Activated T-helper 2 cell treated with anti-CD3 and anti-CD28 coated beads, Interferon-gamma antibody, Interleukin-2, Interleukin-4, amounts not matched to agents 10 μg/mL and 5 μg/mL and 100 μg/mL, durations not matched to agents 14 hours and 24 hours and 36 hours (primary cell): ENCODE results near the gene USP48. TPM values are rescaled to one million over a fixed set of nuclear protein-coding genes. Genes with fewer than 3 reads are reported as not detected.
A peak's percentile ranks its signal among the peaks of the same experiment; 100 is the strongest.

Source experiments
- DNase-seq: peaks from one replicate; pipeline ENCODE4 v3.0.0; 2021; ENCODE audit warnings: low spot score
- H3K27ac Mint-ChIP-seq: one replicate; pipeline ENCODE4 v1.8.0; 2021; ENCODE audit warnings: mixed read lengths
- H3K27me3 Mint-ChIP-seq: one replicate; pipeline ENCODE4 v1.8.0; 2021; ENCODE audit warnings: low read depth, mixed read lengths
- H3K36me3 Mint-ChIP-seq: one replicate; pipeline ENCODE4 v1.8.0; 2021; ENCODE audit warnings: low read depth, mixed read lengths
- H3K4me1 Mint-ChIP-seq: one replicate; pipeline ENCODE4 v1.8.0; 2021; ENCODE audit warnings: low read depth, mixed read lengths
- H3K4me3 Mint-ChIP-seq: one replicate; pipeline ENCODE4 v1.8.0; 2021; ENCODE audit warnings: low read depth, mild to moderate bottlenecking, moderate library complexity, mixed read lengths
- H3K9me3 Mint-ChIP-seq: one replicate; pipeline ENCODE4 v1.8.0; 2021; ENCODE audit warnings: mixed read lengths
- intact Hi-C: fragments of 100-400 bp; cut with micrococcal nuclease; formaldehyde crosslinking; loops from one replicate; pipeline ENCODE4 v1.15.1; 2023
- total RNA-seq: library from RNA; stranded (reverse); gene quantifications from 2 replicates; pipeline ENCODE4 v1.2.3, GENCODE V29; 2022

The USP48 gene
- total RNA-seq, 1 donor from 2014 or later = 101 TPM

- no peaks in the 10 kb centered on the region for H3K27me3 Mint-ChIP-seq
- no peak overlapping the region for H3K4me3 Mint-ChIP-seq
- no peak for DNase-seq
- H3K4me1 Mint-ChIP-seq = peaks cover 3% of the 10 kb centered on the region
- H3K9me3 Mint-ChIP-seq = no peaks in the 10 kb centered on the region
- H3K27ac Mint-ChIP-seq = no peak overlapping the region
- H3K36me3 Mint-ChIP-seq = no peaks in the 10 kb centered on the region
- intact Hi-C loops = no loop called here
These were observed 40.4 kb upstream of the USP48 start for GRCh38 chr1:21823206-21823979.

DNA sequence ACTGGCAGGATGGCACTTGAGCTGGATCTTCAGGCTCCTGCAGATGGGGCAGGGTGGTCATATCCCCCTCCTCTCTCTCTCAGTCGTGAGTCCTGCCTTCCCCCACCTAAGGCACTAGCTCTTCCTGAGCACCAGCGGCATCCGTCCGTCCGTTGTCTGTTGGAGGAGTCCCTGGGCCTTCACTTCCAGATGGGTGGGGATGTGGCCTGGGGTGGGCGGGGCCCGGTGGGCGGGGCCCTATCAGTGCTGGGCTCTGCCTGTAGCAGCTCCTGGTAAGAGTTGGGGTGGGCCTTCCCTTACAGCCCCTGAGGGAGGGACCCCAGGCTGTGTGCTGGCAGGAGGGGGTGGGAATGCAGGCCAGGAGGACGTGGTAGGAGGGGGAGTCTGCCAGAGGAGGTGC is 39.4 kb upstream of the USP48 start:
- no peaks in the 10 kb centered on the region for H3K36me3 Mint-ChIP-seq
- no peak for DNase-seq
- no peaks in the 10 kb centered on the region for H3K27me3 Mint-ChIP-seq
- H3K4me3 Mint-ChIP-seq = no peak overlapping the region
- H3K9me3 Mint-ChIP-seq = no peaks in the 10 kb centered on the region
- intact Hi-C loops = no loop called here
- no peak overlapping the region for H3K27ac Mint-ChIP-seq
- peaks cover 3% of the 10 kb centered on the region for H3K4me1 Mint-ChIP-seq

DNA sequence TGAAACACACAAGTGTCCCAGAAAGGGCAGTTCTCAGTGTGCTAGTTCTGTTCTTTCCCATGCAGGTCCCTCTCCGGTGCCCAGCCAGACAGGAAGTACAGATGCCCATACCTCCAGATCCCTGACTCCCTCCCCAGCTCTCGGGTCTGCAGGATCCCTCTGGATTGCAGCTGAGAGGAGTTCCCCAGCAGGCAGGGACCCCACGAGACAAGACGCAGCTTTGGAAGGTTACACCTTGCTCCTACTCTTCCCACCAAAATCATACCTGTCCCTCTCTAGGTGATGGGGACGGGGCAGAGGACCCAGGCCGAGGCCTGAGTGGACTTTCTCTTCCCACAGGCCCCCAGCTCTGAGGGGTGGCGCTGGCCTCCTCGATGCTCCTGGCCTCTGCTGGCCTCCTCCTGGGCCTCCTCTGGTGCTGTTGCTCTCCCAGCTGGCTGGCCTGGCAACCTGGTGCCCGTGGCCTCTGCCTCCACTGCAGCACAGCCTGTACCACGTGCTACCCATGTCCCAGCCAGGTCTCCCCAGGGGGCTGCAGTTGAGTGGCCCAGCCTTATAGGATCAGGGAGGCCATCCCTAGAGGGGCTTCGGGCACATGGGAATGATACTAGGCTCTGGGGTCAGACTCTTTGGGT is 38.6 kb upstream of the USP48 start:
- no peaks in the 10 kb centered on the region for H3K9me3 Mint-ChIP-seq
- H3K4me3 Mint-ChIP-seq = no peak overlapping the region
- intact Hi-C loops = no loop called here
- peaks cover 3% of the 10 kb centered on the region for H3K4me1 Mint-ChIP-seq
- no peaks in the 10 kb centered on the region for H3K27me3 Mint-ChIP-seq
- no peaks in the 10 kb centered on the region for H3K36me3 Mint-ChIP-seq
- DNase-seq = no peak
- no peak overlapping the region for H3K27ac Mint-ChIP-seq

DNA sequence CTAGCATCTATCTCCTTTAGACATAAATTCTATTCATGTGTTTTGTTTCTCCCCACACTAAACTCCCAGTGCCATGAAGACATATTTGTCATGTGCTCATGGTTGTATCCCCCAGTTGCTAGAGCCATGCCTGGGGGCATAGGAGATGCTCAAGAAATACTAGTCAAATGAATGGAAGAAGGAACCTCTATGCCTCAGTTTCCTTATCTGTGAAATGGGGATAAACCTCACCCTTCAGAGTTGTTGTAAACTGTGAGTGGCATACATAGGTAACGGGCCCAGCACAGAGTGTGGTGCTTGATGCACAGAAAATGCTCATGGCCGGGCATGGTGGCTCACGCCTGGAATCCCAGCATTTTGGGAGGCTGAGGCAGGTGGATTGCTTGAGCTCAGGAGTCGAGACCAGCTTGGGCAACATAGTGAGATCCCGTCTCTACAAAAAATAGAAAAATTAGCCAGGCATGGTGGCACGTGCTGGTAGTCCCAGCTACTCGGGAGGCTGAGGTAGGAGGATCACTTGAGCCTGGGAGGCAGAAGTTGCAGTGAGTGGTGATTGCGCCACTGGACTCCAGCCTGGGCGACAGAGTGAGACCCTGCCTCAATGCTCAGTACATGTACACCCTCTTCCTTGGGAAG is 37.8 kb upstream of the USP48 start:
- no peaks in the 10 kb centered on the region for H3K9me3 Mint-ChIP-seq
- H3K4me1 Mint-ChIP-seq = peaks cover 3% of the 10 kb centered on the region
- DNase-seq = no peak
- H3K27ac Mint-ChIP-seq = no peak overlapping the region
- intact Hi-C loops = no loop called here
- H3K27me3 Mint-ChIP-seq = no peaks in the 10 kb centered on the region
- no peak overlapping the region for H3K4me3 Mint-ChIP-seq
- H3K36me3 Mint-ChIP-seq = no peaks in the 10 kb centered on the region

- no peak overlapping the region for H3K27ac Mint-ChIP-seq
- H3K27me3 Mint-ChIP-seq = peaks cover 3% of the 10 kb centered on the region
- no peak overlapping the region for H3K4me3 Mint-ChIP-seq
- H3K9me3 Mint-ChIP-seq = no peaks in the 10 kb centered on the region
- intact Hi-C loops = no loop called here
- DNase-seq = peak; percentile 30
- peaks cover 6% of the 10 kb centered on the region for H3K4me1 Mint-ChIP-seq
- no peaks in the 10 kb centered on the region for H3K36me3 Mint-ChIP-seq
These were observed 35.7 kb upstream of the USP48 start for GRCh38 chr1:21818656-21819055.

GRCh38 chr1:21816602-21817302 is 33.8 kb upstream of the USP48 start:
- Mint-ChIP-seq H3K9me3 (no peaks in the 10 kb centered on the region), H3K27ac (no peak overlapping the region), H3K27me3 (peaks cover 11% of the 10 kb centered on the region), H3K36me3 (no peaks in the 10 kb centered on the region), H3K4me1 (peaks cover 6% of the 10 kb centered on the region), H3K4me3 (no peak overlapping the region)
- DNase-seq = no peak
- intact Hi-C loops = no loop called here

DNA sequence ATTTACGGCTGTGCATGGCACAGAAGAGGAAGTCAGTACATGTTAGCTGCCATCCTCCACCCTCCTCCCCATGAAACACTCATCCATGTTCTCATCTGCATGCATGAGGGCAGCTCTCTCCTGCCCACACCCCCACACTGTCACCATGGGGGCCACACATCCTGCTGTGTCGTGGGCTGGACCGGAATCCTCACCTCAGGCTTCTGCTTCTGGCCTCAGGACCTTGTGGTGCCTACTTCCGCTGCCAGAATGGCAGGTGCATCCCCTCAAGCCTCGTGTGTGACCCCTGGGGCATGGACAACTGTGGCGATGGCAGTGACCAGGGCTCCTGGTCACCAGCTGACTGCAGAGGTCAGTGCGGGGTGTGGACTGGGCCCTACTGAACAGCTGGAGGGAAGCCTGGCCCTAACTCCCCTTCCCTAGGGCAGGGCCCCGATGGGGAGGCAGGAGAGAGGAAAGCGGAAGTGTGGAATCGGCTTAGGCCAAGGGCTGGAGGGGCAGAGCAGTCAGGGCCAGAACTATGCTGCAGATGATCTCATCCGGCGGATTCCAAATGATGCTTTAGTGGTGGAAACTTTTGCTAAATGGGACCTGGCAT is 32.9 kb upstream of the USP48 start:
- Mint-ChIP-seq H3K27ac (no peak overlapping the region), H3K4me1 (peaks cover 6% of the 10 kb centered on the region), H3K9me3 (no peaks in the 10 kb centered on the region), H3K27me3 (peaks cover 13% of the 10 kb centered on the region), H3K36me3 (no peaks in the 10 kb centered on the region), H3K4me3 (no peak overlapping the region)
- intact Hi-C loops = no loop called here
- DNase-seq = no peak

DNA sequence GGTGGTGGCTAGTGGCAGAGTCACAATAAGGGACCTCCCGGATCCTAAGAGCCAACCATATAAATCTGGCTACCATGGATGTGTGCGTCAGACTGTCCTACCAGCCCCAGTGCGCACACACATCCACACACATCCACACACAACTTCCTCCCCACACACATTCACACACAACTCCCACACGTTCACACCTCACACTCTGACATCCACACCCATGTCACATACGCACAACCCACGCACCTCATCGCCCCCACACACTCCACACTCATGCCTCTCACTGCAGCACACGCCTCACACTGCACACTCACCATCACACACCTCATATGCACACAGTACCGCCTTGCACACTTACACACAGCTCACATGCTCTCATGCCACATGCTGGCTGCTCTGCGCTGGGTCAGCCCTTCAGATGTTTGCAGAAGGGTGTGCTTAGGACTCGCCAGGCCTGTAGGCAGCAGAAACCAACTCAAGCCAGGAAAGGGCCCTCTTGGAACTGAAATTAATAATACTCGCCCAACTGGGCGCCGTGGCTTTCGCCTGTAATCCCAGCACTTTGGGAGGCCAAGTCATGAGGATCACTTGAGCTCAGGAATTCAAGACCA is 32.1 kb upstream of the USP48 start:
- H3K4me3 Mint-ChIP-seq = peak overlapping the region; percentile 40
- H3K4me1 Mint-ChIP-seq = peaks cover 6% of the 10 kb centered on the region
- no peak for DNase-seq
- intact Hi-C loops = no loop called here
- H3K36me3 Mint-ChIP-seq = no peaks in the 10 kb centered on the region
- H3K9me3 Mint-ChIP-seq = no peaks in the 10 kb centered on the region
- H3K27me3 Mint-ChIP-seq = peaks cover 13% of the 10 kb centered on the region
- H3K27ac Mint-ChIP-seq = no peak overlapping the region

GRCh38 chr1:21814241-21814918 is 31.4 kb upstream of the USP48 start:
- no peaks in the 10 kb centered on the region for H3K36me3 Mint-ChIP-seq
- intact Hi-C loops = no loop called here
- H3K27ac Mint-ChIP-seq = no peak overlapping the region
- H3K4me3 Mint-ChIP-seq = peak overlapping the region; percentile 40
- no peaks in the 10 kb centered on the region for H3K9me3 Mint-ChIP-seq
- peaks cover 13% of the 10 kb centered on the region for H3K27me3 Mint-ChIP-seq
- H3K4me1 Mint-ChIP-seq = peaks cover 6% of the 10 kb centered on the region
- peak; percentile 19 for DNase-seq

GRCh38 chr1:21813542-21813941 is 30.6 kb upstream of the USP48 start:
- no peak for DNase-seq
- Mint-ChIP-seq H3K27me3 (peaks cover 13% of the 10 kb centered on the region), H3K4me3 (no peak overlapping the region), H3K4me1 (peaks cover 5% of the 10 kb centered on the region), H3K36me3 (no peaks in the 10 kb centered on the region), H3K9me3 (no peaks in the 10 kb centered on the region), H3K27ac (no peak overlapping the region)
- intact Hi-C loops = no loop called here

GRCh38 chr1:21811875-21812305 is 28.9 kb upstream of the USP48 start, which contains the start of gene LDLRAD2:
TSS of gene LDLRAD2 (plus strand) at chr1:21812265. CDS start at chr1:21812452, 187 bp downstream.
- DNase-seq = no peak
- intact Hi-C loops = no loop called here
- no peaks in the 10 kb centered on the region for H3K9me3 Mint-ChIP-seq
- H3K27ac Mint-ChIP-seq = no peak within 1 kb of the TSS
- H3K4me1 Mint-ChIP-seq = peaks cover 4% of the 10 kb centered on the region
- H3K4me3 Mint-ChIP-seq = no peak within 1 kb of the TSS
- H3K27me3 Mint-ChIP-seq = peaks cover 13% of the 10 kb centered on the region
- no peaks in the 10 kb centered on the region for H3K36me3 Mint-ChIP-seq

- Mint-ChIP-seq H3K27me3 (peaks cover 1% of the 10 kb centered on the region), H3K4me1 (no peaks in the 10 kb centered on the region)
These were observed 21.6 kb upstream of the USP48 start for GRCh38 chr1:21804536-21804935.

More at GRCh38 chr1:21804536-21804935, 21.6 kb upstream of the USP48 start:
- no peak overlapping the region for H3K4me3 Mint-ChIP-seq
- H3K36me3 Mint-ChIP-seq = no peaks in the 10 kb centered on the region
- H3K27ac Mint-ChIP-seq = no peak overlapping the region
- intact Hi-C loops = no loop called here
- no peak for DNase-seq
- H3K9me3 Mint-ChIP-seq = no peaks in the 10 kb centered on the region
